HG02938 (cell line): ENCODE results near the gene KDF1.
"Not testable (repeated sequence)": the region's sequence is repeated elsewhere in the genome, so short reads cannot be mapped to it uniquely, and the experiment has no call there.

Experiments
- ATAC-seq: cut with Tn5 transposase; IDR thresholded peaks from one replicate; pipeline ENCODE4 v1.9.1; 2021; ENCODE audit warnings: mild to moderate bottlenecking, moderate library complexity; ENCODE audit not compliant: unreplicated experiment

The KDF1 gene

GRCh38 chr1:26994020-26994786 lies 33.9 kb upstream of the KDF1 start:
- no peak for ATAC-seq

DNA sequence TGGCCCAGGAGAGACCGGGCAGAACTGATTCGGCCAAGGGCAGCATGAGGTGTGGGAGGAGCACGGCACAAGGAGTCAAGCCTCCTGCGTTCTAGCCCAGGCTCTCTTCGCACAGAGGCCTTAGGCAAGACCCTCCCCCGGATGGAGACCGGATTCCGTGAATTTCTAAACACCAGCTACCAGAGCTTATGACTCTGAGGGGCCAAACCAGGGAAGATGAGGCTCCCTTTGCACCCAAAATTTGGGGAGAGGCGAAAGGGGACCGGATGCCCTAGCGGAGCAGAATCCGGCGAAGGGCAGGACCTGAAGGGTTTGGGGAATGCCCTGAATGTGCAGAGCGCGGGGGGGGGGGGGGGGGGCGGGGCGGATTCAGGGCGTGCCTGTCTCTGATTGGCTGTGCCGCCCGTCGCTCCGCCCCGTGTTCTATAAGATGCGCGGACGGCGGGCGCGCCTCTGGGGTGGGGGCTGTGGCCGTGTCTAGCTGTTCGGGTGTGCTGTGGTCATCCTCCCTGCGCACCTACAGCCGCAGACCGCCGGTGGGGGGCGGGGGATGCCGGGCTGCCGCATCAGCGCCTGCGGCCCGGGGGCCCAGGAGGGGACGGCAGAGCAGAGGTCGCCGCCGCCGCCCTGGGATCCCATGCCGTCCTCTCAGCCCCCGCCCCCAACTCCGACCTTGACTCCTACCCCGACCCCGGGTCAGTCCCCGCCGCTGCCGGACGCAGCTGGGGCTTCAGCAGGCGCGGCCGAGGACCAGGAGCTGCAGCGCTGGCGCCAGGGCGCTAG lies 33.2 kb upstream of the KDF1 start, which contains the start of gene TRNP1:
TRNP1 (plus strand) TSS at position 456 of the 783 bp plus-strand sequence; CDS start at position 551, 95 bp downstream.
- no peak for ATAC-seq

GRCh38 chr1:26991310-26992116 lies 31.2 kb upstream of the KDF1 start:
- ATAC-seq = no peak

GRCh38 chr1:26989403-26990109 lies 29.3 kb upstream of the KDF1 start:
- ATAC-seq = not testable (repeated sequence)

- no peak for ATAC-seq
These were observed 26.4 kb upstream of the KDF1 start for GRCh38 chr1:26986658-26987057.

DNA sequence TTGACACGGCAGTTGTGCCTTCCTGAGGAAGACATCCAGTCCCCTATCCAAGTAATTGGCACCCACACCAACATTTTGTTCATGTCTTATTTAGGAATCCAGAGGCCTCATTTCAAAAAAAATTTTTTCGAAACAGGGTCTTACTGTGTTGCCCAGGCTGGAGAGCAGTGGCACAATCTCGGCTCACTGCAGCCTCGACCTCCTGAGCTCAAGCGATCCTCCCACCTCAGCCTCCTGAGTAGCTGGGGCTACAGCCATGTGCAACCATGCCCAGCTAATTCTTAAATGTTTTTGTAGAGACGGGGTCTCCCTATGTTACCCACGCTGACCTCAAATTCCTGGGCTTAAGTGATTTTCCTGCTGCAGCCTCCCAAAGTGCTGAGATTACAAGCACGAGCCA lies 24.0 kb upstream of the KDF1 start:
- ATAC-seq = no peak

DNA sequence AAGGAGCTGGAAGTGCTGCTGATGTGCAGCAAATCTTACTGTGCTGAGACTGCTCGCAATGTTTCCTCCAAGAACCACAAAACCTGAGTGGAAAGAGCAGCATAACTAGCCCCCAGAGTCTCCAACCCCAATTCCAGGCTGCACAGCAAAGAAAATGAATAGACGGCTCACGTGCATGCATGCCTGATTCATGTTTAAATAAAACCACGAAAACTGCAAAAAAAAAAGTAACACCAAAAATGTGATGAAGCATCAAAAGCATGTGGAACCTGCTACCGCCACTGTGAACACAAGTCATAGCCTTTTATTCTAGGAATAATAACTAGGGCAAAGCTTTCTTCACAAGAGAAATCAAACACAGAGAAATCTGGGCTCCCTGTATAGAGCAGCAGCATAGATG lies 23.6 kb upstream of the KDF1 start:
- no peak for ATAC-seq

- ATAC-seq = no peak
These were observed 21.0 kb upstream of the KDF1 start for GRCh38 chr1:26981146-26981846.

- ATAC-seq = no peak
These were observed 18.6 kb upstream of the KDF1 start for GRCh38 chr1:26978901-26979300.

DNA sequence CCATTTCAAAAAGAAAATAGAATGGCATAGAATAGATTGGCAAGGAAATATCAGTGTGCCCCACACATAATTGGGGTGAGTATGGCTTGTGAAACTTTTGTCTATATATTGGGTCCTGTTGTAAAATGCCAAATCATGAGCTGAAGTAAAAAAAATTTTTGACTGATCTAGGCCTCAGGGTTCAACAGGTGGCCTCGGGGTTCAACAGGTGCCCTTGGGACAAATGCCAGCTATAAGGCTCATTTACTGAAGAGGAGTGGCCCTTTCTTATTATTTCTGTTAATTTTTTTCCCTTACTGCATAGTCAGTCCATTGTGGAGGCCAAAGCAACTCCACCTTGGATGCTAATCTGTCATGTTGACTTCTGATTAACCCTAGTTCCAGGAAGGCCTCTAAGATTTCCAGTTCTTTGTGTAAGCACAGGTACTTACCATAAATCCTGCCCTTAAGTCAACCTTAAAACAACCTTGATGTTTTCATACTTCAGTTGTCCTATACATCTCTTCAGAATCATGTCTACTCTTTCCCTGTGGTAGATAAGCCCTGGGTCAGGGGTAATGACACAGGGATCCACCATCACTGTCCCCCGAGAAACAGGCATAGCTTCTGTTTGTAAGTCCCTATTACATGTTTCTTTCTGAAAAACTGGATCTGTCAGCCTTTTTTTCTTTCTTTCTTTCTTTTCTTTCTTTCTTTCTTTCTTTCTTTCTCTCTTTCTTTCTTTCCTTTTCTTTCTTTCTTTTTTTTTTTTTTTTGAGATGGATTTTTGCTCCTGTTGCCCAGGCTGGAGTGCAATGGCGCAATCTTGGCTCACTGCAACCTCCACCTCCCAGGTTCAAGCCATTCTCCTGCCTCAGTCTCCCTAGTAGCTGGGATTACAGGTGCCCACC lies 16.6 kb upstream of the KDF1 start:
- no peak for ATAC-seq

DNA sequence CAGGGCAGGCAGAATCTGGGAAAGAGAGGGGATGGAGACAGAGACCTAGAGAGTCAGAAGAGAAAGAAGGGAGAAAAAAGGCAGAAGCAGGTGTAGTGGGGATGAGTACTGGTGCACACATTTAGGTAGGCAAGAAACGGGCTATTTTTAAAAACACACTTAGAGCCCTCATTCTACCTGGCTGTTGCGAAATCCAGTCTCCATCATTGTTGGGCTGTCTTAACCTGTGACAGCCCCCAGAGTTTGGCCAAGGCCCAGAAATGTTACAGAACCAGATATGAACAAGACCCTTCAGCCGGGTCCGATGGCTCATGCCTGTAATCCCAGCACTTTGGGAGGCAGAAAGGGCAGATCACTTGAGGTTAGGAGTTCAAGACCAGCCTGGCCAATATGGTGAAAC lies 12.6 kb upstream of the KDF1 start:
- no peak for ATAC-seq

GRCh38 chr1:26972390-26972789 lies 12.1 kb upstream of the KDF1 start:
- no peak for ATAC-seq

GRCh38 chr1:26971590-26971989 lies 11.3 kb upstream of the KDF1 start:
- no peak for ATAC-seq

DNA sequence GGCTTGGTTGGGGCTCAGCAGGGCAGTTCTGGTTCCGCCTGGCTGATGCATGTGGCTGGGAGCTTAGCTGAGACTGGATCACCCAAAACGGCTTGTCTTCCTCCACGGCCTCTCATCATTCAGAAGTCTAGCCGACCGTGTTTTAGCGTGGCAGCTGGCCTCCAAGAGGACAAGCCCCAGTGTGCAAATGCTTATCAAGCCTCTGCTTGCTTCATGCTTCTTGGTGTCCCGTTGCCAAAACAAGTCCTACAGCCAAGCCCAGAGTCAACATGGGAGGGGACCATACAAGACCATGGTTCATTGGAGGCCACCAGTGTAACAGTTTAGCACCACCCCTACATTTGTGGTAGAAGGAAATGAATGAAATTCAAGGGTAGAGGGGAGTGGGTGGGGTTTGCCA lies 10.5 kb upstream of the KDF1 start:
- ATAC-seq = no peak

- no peak for ATAC-seq
These were observed 5.4 kb upstream of the KDF1 start for GRCh38 chr1:26965628-26966027.

DNA sequence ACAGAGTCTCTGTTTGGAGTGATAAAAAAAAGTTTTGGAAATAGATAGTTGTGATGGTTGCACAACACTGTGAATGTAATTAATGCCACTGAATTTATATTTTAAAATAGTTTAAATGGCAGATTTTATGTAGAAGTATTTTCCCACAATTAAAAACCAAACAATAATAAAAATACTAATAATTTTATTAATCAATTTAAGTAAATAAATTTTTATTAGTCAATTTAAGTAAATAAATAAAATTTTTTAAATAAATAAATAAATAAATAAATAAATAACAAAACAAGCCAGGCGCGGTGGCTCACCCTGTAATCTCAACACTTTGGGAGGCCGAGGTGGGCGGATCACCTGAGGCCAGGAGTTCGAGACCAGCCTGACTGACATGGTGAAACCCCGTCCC lies 4.9 kb upstream of the KDF1 start:
- ATAC-seq = no peak

DNA sequence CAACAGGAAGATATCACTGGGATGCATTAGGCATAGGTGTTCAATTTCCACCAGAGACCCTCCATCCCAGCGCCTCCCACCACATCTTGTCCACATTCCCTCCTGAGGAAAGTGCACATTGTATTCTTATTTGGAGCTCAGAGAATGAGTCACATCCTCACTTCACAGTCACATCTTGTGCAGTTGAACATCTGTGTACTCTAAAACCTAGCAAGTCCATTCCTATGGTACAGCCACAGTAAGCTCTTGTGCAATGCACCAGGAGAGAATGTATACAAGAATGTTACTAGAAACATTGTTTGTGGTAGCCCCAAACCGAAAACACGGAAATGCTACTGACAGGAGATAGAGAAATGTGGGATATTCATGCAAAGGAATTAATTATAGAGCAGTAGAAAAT lies 1.6 kb upstream of the KDF1 start:
- ATAC-seq = no peak

DNA sequence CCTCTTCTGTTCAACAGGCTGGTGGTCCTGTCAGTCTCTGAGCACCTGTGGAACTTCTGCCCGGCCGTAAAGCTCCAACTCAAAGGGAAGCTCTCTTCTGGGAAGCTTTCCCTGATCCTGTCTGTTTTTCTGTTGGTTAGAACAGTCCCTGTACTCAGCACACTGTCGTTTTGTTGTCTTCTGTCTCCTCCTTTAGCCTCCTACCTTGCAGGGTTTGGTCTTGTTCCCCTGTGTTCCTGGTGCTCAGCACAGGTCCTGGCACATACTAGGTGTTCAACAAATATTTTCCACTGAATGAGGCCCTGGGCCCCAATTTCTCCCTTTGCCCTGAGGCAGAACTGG lies 328 bp upstream of the KDF1 start:
- ATAC-seq = no peak

- no peak for ATAC-seq
These were observed 998 bp downstream of the KDF1 start for GRCh38 chr1:26959270-26959669.
